Dermis microvascular lymphatic vessel endothelial cell (primary cell): Measurements from ENCODE around the gene UGT2B28. TPM values are rescaled to one million over a fixed set of nuclear protein-coding genes. Genes with fewer than 3 reads are reported as not detected.
"Not testable (repeated sequence)": the region's sequence is repeated elsewhere in the genome, so short reads cannot be mapped to it uniquely, and the experiment has no call there.

Experiments
- DNase-seq, 2 donors: peaks; one replicate each; pipeline versions ENCODE4 v3.0.0 to v3.0.0-alpha.2; 2010; ENCODE audit warnings: low read depth in 2 of 2
- total RNA-seq: library from RNA; depleted of rRNA; stranded (reverse); fragments of >200 nt; gene quantifications from 2 replicates; pipeline ENCODE4 v1.2.1, GENCODE V29; 2014

Gene UGT2B28
- not detected in 2 replicates for total RNA-seq

DNA sequence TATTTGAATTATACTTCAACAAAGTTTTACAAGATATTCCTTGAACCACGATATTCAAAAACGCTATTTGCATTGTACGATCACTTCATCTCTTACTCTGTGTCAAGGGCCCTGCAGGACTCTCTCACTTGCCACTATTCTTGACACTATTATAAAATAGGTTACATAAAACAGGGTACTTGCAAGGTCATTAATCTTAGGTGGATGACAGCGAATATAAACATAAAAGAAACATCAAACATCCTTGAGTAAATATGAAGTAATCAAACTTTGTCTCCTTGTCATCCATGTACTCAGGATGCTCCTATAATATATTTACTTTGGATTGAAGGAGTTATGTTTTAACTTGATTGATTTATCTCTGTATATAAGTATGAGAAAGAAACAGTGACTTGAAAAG, at the start of gene UGT2B28:
Gene UGT2B28, plus strand, starts transcription at position 395 of the 400 bp plus-strand sequence. CDS start 26 bp downstream, outside the sequence.
- DNase-seq = not testable (repeated sequence)

DNA sequence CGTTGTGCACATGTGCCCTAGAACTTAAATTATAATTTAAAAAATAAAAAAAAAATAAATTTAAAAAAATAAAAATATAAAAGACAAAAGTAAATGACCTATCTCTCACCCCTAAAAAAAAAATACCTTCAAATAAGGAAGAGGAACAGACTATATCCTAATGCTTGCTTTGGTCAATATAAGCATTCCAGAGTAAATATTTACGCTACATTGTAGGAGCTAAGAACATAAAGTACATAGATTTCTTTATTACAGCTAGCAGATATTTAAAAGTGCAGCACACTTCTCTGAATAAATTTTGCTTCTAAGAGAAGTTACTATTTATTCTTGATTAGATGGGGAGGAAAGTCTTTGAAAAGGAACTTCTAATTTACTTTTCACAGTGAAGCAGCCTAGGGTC, 41.2 kb upstream of the UGT2B28 start:
- no peak for DNase-seq

DNA sequence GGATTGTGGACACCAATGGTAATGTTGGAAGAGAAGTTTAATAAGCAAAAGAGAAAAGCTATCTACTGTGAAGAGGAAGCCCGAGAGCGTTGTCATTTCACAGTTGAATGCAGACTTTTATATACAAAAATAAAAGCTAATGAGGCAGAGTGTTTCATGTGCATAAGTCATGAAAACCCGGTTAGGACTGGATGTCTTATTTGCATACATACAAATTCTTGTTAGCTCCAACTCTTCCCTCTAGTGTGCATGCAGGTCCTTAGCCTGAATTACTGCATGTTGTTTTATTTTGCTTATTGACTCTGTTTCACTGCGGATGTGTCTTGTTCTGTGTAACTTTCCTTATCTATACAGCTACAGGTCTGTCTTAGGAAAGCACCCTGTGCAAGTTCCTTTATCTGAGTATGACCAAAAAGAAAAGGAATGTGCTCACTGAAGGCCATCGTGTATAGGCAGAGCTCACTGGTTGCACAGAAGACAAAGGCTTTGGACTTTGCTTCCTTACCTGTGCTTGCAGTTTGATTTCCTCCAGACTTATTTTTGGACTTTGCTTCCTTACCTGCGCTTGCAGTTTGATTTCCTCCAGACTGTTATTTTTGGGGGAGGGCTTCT, 40.6 kb upstream of the UGT2B28 start:
- DNase-seq = no peak

DNA sequence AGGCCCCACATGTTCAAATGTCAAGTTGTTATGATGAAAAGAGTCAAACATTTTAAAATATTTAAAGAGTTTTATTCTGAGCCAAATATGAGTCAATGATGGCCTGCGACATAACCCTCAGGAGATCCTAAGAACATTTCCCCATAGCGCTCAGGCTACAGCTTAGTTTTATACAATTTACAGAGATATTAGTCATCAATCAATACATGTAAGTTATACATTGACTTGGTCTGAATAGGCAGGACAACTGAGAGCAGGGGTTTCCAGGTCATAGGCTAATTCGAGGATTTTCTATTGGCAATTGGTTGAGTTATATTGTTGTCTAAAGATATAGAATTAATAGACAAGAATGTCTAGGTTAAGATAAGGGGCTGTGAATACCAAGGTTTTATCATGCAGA, 39.5 kb upstream of the UGT2B28 start:
- DNase-seq = not testable (repeated sequence)

DNA sequence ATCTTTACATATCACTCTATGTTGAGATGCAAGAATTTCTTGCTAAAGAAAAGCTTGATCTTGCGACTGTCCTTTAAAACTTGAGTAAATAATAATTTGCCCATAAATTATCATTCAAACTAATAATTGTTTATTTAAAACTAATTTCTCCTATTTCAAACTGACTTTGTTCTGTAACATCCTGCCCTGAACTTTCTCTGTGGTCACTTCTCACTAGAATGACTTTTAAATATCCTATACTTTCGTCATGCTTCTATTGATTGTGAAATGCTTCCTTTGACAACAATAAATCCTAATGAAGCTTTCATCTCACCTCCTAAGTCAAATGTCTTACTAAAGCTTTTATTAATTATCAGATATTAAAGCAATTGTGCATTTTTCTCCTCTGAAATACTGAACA, 38.5 kb upstream of the UGT2B28 start:
- not testable (repeated sequence) for DNase-seq

DNA sequence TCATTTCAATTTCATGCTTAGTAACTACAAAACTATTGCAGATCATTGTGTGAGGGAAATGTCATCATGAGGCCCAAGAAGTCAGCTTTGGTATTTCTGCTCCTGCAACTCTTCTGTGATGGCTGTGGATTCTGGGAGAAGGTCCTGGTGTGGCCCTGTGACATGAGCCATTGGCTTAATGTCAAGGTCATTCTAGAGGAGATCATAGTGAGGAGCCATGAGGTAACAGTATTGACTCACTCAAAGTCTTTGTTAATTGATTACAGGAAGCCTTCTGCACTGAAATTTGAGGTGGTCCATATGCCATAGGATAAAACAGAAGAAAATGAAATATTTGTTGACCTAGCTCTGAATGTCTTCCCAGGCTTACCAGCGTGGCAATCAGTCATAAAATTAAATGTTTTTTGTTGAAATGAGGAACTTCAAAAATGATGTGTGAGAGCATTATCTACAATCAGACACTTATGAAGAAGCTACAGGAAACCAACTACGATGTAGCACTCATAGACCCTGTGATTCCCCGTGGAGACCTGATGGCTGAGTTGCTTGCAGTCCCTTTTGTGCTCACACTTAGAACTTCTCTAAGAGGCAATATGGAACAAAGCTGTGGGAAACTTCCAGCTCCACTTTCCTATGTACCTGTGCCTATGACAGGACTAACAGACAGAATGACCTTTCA, 37.6 kb upstream of the UGT2B28 start:
- DNase-seq = not testable (repeated sequence)

DNA sequence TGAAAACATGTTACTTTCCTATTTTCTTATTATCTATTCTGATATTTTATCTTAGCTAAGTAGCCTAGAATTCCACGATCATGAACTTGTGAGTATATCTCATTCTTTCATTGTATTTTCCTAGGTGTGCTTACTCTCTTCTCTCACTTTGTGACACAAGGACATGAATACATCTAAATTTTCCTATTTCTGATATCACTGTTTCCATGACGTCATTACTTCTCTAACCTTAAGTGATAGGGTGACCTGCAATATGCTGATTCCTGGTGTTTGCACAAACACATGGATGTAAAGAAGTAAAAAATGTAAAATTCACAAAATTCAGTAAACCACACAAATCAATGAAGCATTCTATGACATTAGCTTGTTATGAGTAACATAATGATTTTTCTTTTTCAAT, 29.4 kb upstream of the UGT2B28 start:
- not testable (repeated sequence) for DNase-seq

DNA sequence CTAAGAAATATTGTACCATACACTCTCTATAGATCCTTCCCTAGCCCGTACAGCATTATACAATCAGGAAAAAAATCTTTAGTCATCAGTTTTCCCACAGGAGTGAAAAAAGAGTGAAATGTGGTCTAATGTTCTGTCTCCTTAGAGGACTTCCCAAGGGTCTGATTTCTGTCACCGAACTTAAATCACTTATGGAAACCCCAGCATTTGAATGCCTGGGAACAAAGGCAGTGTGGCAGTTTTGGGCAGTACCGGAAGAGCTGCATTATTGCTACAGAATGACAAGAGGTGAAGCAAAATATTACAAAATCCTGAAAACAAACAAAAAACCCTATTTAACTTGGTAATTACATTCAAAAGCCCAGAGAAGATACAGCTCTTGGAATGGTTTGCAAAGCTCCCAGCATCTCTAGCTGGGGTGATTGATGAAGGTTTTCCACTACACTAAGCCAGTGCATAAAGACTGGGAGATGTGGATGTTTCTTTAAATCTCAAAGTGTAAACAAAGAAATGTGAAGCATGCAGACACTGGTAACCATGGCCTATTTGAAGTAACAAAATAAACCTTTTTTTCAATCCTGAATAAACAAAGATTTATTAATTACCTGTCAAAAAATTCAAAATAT, 27.0 kb upstream of the UGT2B28 start:
- DNase-seq = not testable (repeated sequence)

DNA sequence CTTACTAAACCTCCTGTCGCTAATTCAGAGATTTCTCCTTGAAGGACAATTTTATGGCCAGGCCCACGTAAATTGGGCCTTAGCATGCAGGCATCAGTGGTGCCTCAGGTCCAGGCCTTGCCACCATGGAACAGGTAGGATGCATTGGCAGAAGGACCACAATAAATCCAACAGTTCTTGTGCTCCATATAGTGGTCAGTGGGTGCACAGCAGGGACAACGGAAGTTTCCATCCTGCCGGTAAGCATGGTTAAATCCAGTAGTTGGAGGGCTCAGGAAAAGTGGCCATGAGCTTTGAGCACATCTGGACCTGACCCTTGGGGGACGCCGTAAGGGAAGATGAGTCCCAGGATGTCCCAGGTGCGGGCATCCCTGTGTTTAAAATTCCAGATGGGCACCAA, 11.7 kb upstream of the UGT2B28 start:
- DNase-seq = not testable (repeated sequence)

DNA sequence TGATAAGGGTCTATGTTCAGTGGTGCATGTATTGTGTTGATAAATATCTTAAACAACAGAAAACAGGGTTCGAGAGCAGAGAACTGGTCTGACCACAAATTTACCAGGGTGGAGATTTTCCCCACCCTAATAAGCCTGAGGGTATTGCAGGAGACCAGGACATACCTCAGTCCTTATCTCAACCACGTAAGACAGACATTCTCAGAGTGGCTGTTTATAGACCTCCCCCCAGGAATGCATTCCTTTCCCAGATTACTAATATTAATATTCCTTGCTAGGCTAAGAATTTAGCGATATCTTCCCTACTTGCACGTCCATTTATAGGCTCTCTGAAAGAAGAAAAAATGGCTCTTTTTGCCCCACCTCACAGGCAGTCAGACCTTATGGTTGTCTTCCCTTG, 16.1 kb downstream of the UGT2B28 start:
- DNase-seq = not testable (repeated sequence)

DNA sequence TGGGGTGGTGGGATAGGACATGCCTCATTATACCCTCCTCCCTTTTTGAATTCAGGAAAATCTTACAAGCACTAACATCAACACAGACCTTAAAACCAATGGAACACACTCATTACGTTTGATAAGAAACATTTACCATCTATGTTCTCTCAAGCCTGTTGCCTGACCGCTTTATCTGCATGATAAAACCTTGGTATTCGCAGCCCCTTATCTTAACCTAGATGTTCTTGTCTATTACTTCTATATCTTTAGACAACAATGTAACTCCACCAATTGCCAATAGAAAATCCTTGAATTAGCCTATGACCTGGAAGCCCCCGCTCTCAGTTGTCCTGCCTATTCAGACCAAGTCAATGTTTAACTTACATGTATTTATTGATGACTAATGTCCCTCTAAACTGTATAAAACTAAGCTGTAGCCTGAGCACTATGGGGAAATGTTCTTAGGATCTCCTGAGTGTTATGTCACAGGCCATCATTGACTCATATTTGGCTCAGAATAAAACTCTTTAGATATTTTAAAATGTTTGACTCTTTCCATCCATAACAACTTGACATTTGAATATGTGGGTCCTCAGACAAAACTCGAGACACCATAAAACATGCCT, 28.3 kb downstream of the UGT2B28 start:
- not testable (repeated sequence) for DNase-seq

DNA sequence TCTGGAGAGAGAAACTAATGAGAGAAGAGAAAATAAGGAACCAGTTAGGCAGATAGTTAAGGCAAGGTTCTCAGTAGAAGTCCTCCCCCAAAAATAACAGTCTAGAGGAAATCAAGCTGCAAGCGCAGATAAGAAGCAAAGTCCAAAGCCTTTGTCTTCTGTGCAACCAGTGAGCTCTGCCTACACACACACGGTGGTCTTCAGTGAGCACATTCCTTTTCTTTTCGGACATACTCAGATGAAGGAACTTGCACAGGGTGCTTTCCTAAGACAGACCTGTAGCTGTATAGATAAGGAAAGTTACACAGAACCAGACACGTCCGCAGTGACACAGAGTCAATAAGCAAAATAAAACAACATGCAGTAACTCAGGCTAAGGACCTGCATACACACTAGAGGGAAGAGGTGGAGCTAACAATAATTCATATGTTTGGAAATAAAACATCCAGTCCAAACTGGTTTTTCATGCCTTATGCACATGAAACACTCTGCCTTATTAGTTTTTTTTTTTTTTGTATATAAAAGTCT, 29.3 kb downstream of the UGT2B28 start:
- DNase-seq = not testable (repeated sequence)

DNA sequence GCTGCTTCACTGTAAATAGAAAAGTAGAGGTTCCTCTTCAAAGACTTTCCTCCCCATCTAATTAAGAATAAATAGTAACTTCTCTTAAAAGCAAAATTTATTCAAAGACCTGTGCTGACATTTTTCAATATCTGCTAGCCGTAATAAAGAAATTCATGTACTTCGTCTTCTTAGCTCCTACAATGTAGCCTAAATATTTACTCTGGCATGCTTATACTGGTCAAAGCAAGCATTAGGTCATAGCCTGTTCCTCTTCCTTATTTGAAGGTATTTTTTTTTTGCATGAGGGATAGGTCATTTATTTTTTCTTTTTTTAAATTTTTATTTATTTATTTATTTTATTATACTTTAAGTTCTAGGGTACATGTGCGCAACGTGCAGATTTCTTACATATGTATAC, 30.0 kb downstream of the UGT2B28 start:
- DNase-seq = not testable (repeated sequence)

DNA sequence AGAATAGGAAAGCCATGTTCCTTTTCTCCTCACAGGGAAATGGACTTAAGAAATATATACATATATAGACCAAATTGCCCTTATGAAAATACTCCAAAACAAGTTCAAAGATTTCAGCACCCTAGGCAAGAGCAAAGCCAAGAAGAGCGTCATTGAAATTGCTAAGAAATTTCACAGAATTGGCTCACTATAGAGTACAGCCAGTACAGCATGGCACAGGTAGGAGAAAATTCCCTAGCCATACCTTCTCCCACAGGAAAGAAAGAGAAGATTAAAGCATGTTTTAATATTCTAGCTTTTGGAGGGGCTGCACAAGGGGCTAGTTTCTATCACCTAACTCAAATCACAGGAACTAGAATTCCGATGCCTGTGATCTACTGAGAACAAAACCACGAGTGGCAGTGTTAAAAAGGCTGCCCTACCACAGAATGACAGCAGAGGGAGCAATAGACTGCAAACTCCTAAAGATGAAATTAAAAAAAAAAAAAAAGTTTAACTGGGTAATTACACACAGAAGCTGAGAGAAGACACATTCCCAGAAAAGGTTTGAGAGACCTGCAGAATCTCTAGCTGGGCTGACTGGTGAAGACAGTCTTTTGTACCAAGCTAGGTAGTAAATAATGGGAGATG, 37.5 kb downstream of the UGT2B28 start:
- DNase-seq = peak in 1 of 2 donors; percentile 5

DNA sequence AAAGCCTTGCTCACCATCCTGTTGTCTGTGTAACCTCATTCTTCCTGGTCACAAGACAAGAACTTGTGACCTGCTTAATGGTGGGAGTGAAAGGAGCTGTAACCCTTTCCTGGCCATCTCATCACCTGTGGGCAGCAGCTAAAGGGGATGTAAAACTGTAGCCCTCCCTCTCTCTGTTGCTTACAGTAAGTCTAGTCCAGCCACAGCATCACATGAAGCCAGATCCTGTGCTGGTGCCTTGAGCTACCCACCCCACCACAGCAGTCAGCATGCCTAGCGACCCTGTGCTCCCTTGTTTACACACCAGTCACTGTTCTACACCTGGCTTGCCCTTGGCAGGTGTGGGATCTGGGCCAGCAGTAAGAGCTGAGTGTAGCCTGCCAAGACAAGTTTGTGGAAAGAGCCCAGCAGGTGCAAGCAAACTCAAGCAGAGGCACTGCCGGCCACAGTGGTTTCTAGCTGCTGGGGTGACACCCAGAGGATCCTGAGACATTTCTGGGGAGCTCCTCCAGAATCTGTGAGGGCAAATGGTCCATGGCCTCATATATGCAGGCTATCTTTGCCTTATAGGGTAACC, 41.0 kb downstream of the UGT2B28 start:
- no peak for DNase-seq

DNA sequence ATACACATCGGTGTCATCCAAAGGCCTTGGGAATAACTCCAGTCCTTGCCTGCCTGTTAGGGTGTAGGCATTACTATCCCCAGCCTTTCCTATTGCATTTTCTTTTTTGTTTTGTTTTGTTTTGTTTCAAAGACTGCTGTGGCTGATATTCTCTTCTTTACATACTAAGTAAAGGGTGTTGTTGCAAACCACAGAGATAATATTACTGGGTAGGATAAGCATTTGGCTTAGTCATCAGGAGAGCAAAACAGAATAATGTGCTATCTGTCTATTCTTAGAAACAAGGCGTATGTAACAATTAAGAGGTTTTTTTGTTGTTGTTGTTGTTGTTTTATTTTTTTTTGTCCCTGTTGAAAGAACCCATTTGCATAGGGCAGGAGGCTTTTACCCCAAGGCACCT, 41.8 kb downstream of the UGT2B28 start:
- no peak for DNase-seq

DNA sequence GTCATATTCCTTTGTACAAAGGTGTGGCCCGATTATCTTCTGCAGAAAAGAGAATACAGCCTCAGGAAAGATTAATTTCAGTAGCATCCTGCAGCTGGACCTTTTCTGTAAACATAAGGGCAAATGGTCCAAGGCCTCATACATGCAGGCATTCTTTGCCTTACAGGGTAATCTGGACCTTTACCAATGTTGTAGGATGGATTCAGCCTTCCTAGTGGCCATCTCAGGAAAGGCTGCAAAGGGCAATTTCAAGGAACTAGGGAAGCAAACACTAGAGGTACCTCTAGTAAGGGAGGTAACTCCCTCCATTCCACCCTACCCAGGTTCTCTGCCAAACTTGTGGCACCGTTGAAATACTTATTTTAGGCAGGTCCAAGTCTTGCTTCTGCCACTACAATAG, 43.0 kb downstream of the UGT2B28 start:
- DNase-seq = no peak

DNA sequence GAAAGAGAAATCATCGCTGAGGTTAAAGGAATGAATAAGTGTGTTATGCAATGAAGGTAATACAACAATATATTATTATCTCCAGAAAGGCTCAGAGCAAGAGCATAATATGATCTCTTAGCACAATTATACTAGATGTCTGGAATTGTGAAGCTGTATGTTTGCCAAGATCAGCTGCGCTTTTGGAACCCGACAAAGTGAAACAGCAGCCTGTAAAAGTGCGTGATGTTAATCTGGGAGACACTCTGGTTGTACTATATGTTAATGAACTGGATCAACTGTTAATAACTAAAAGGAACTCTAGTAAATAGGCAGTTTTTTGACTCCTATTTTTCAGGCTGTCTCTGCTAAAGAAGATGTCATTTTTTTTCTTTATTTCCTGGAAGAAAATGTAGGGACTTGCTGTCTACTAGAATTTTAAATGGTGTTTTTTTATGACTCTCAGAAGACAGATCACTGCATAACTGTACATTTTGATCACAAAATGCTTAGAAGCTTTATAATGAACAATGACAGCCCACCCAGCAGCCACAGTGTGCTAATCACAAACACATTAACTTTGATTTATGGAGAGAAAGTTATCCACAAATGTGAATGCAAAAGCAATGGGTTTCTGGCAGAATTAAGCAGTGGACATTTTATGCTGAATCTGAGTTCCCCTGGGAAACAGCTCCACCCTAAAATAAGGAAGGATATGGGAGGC, 50.2 kb downstream of the UGT2B28 start:
- no peak for DNase-seq

DNA sequence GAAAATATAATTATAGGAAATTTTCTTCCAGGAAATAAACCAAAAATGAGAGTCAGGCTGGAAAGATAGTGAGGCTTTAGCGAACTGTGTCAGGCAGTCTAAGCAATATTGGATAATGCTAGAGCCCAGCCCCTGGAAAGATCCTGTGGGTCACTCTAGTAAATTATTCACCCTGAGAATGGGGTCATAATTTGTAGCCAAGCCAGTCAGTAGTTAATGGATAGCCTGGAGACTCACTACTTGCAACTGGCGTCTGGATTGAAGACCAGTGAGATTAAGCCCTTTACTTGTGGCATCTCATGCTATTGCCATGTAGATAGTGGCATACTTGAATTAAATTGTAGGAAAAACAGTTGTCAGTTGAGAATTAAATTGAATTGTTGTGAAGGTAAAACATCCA, 51.0 kb downstream of the UGT2B28 start:
- not testable (repeated sequence) for DNase-seq

DNA sequence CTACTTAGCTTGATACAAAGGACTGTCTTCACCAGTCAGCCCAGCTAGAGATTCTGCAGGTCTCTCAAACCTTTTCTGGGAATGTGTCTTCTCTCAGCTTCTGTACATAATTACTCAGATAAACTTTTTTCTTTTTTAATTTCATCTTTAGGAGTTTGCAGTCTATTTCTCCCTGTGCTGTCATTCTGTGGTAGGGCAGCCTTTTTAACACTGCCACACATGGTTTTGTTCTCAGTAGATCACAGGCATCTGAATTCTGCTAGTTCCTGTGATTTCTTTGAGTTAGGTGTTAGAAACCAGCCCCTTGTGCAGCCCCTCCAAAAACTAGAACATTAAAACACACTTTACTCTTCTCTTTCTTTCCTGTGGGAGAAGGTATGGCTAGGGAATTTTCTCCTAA, 55.2 kb downstream of the UGT2B28 start:
- DNase-seq = not testable (repeated sequence)

DNA sequence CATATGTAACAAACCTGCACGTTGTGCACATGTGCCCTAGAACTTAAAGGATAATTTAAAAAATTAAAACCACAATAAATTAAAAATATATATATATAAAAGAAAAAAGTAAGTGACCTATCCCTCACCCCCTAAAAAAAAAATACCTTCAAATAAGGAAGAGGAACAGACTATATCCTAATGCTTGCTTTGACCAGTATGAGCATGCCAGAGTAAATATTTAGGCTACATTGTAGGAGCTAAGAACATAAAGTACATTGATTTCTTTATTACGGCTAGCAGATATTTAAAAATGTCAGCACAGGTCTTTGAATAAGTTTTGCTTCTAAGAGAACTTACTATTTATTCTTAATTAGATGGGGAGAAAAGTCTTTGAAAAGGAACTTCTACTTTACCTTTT, 62.8 kb downstream of the UGT2B28 start:
- not testable (repeated sequence) for DNase-seq
